Measurements from ENCODE around the gene IL17RB. TPM values are rescaled to one million over a fixed set of nuclear protein-coding genes. Genes with fewer than 3 reads are reported as not detected.

The IL17RB gene
- total RNA-seq, 1 experiment from 2014 or later: 9.8 TPM

DNA sequence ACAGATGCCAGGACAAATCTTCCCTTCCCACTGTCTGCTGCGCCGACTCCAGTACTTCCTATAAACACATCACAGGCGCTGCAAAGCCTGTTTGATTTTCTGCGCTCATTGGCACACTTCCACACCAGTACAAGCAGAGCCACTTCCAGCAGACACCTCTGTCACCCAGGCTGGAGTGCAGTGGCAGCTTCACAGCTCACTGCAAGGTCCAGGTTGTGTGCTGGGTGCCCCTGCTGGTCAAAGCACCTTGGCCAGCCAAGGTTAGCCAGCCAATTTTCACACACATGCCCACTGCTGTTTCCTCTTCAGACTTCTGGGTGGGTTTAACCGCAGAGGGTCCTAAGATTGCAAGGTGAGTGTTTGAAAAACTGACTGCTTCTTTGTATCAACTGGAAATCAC lies 5.1 kb upstream of the IL17RB start:
- Histone ChIP-seq H3K27me3 (ENCODE audit: insufficient read depth, low read length) (no peaks in the 10 kb centered on the region), H3K79me2 (ENCODE audit: insufficient read depth, low read length) (no peaks in the 10 kb centered on the region), H4K91ac (ENCODE audit: insufficient read length, low read depth, low read length) (no peak overlapping the region), H4K20me1 (ENCODE audit: control insufficient read depth, insufficient read depth, insufficient read length) (no peaks in the 10 kb centered on the region), H3K56ac (ENCODE audit: insufficient read length, low read depth, low read length) (no peak overlapping the region), H3T11ph (ENCODE audit: low read length) (no peak overlapping the region), H3K14ac (ENCODE audit: insufficient read depth, low read length) (no peak overlapping the region), H3K9me3 (ENCODE audit: control insufficient read depth, low read depth, low read length) (no peaks in the 10 kb centered on the region), H3K27ac (ENCODE audit: insufficient read length, low read depth, low read length) (no peak overlapping the region), H3K18ac (ENCODE audit: insufficient read length, low read depth, low read length) (no peak overlapping the region), H3K23me2 (ENCODE audit: insufficient read length, low read depth, low read length, poor library complexity, severe bottlenecking) (peaks cover 3% of the 10 kb centered on the region), H4K8ac (replicated peaks; ENCODE audit: insufficient read length, low read depth, low read length) (no peak overlapping the region), H2BK15ac (ENCODE audit: low read depth, low read length) (no peak overlapping the region), H2BK5ac (ENCODE audit: insufficient read length, low read length) (no peak overlapping the region), H3K9ac (ENCODE audit: extremely low read depth, insufficient read length, low read length) (no peak overlapping the region), H3K4me1 (ENCODE audit: insufficient read depth, low read length) (peaks cover 7% of the 10 kb centered on the region; the same call in 1 of the 2 replicates), H2BK12ac (ENCODE audit: insufficient read length, low read depth, low read length) (no peak overlapping the region), H3K23ac (ENCODE audit: insufficient read length, low read depth, low read length) (no peak overlapping the region), H2AFZ (ENCODE audit: low read length) (no peak overlapping the region), H3K4ac (ENCODE audit: low read depth, low read length) (no peak overlapping the region), H2BK120ac (ENCODE audit: low read depth, low read length, poor library complexity, severe bottlenecking) (no peak overlapping the region), H3K4me2 (ENCODE audit: insufficient read depth, insufficient read length, low read length) (no peak overlapping the region), H4K5ac (ENCODE audit: insufficient read length, low read depth, low read length) (no peak overlapping the region), H3K79me1 (ENCODE audit: insufficient read depth, low read depth, low read length, poor library complexity, severe bottlenecking) (no peaks in the 10 kb centered on the region), H2BK20ac (ENCODE audit: low read depth, low read length, poor library complexity, severe bottlenecking) (no peak overlapping the region), H2AK5ac (ENCODE audit: insufficient read length, low read length) (no peak overlapping the region)
- Mint-ChIP-seq H3K4me1 (peaks cover 35 to 39% of the 10 kb centered on the region in 2 experiments), H3K27me3 (ENCODE audit: low read depth) (peaks cover 6% of the 10 kb centered on the region), H3K9me3 (no peaks in the 10 kb centered on the region), H3K36me3 (ENCODE audit: insufficient read depth in 1 of 3, low read depth in 3 of 3) (peaks cover 1 to 13% (median 9%) of the 10 kb centered on the region in 3 experiments; a peak in 4 of 7 replicates), H3K4me3 (no peak overlapping the region), H3K27ac (no peak overlapping the region)
- TF ChIP-seq, protein P1, sequence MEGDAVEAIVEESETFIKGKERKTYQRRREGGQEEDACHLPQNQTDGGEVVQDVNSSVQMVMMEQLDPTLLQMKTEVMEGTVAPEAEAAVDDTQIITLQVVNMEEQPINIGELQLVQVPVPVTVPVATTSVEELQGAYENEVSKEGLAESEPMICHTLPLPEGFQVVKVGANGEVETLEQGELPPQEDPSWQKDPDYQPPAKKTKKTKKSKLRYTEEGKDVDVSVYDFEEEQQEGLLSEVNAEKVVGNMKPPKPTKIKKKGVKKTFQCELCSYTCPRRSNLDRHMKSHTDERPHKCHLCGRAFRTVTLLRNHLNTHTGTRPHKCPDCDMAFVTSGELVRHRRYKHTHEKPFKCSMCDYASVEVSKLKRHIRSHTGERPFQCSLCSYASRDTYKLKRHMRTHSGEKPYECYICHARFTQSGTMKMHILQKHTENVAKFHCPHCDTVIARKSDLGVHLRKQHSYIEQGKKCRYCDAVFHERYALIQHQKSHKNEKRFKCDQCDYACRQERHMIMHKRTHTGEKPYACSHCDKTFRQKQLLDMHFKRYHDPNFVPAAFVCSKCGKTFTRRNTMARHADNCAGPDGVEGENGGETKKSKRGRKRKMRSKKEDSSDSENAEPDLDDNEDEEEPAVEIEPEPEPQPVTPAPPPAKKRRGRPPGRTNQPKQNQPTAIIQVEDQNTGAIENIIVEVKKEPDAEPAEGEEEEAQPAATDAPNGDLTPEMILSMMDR (conservative IDR thresholded peaks at IDR 0.05): no peak; the same call in 2 of the 3 replicates
- DNase-seq: no peak
- WGBS (ENCODE audit: extremely low coverage, insufficient read length, low lambda C conversion rate): no CpG with 5 or more reads among the region's 5 CpGs

Data from H9 (cell line).